HepG2 (cell line): Measurements from ENCODE around the gene FRMD1. TPM values are rescaled to one million over a fixed set of nuclear protein-coding genes. Genes with fewer than 3 reads are reported as not detected.

ENCODE experiments used
- ELF4 ChIP-seq: sonication (generic); formaldehyde crosslinking; IDR thresholded peaks from 2 replicates; pipeline ENCODE4 v1.5.0; 2020; ENCODE audit warnings: missing genetic modification reagents, mild to moderate bottlenecking, moderate library complexity, borderline replicate concordance
- HINFP ChIP-seq: sonication (generic); formaldehyde crosslinking; IDR thresholded peaks from 2 replicates; pipeline ENCODE4 v1.4.0; 2020; ENCODE audit warnings: low read depth, mild to moderate bottlenecking, missing genetic modification reagents
- IKZF1 ChIP-seq: fragments of 450-650 bp; IDR thresholded peaks from 2 replicates; pipeline ENCODE4 v1.7.1; 2016
- XBP1 ChIP-seq: sonication (generic); formaldehyde crosslinking; IDR thresholded peaks from 2 replicates; pipeline ENCODE4 v1.5.0; 2020; ENCODE audit warnings: missing genetic modification reagents
- ZEB1 ChIP-seq: IDR thresholded peaks from 2 replicates; pipeline ENCODE4 v1.6.1; 2012; ENCODE audit warnings: mild to moderate bottlenecking, low read depth, inconsistent platforms; ENCODE audit not compliant: insufficient replicate concordance
- ZFAT ChIP-seq: sonication (generic); formaldehyde crosslinking; conservative IDR thresholded peaks from 2 replicates; pipeline ENCODE4 v1.8.1; 2023; ENCODE audit warnings: missing genetic modification reagents, inconsistent platforms
- ZHX1 ChIP-seq: sonication (generic); formaldehyde crosslinking; IDR thresholded peaks from 2 replicates; pipeline ENCODE4 v1.8.1; 2022; ENCODE audit warnings: low read depth, mild to moderate bottlenecking, missing genetic modification reagents
- ZNF225 ChIP-seq: sonication (generic); formaldehyde crosslinking; IDR thresholded peaks from 2 replicates; pipeline ENCODE4 v1.4.0; 2020; ENCODE audit warnings: mild to moderate bottlenecking, missing genetic modification reagents
- ZNF563 ChIP-seq: sonication (generic); formaldehyde crosslinking; IDR thresholded peaks from 2 replicates; pipeline ENCODE4 v1.8.0; 2022; ENCODE audit warnings: mild to moderate bottlenecking, moderate library complexity, missing genetic modification reagents
- polyA plus RNA-seq, 8 experiments: library from polyadenylated mRNA; depleted of rRNA in 3 of 8; stranded (reverse) in 7 of 8; unstranded in 1 of 8; fragments of >200 nt; fragmentation: Illumina TruSeq in 4 of 8; extraction: Trizol in 4 of 8; gene quantifications; 2 replicates each; pipeline versions ENCODE4 v1.2.1 to v1.2.3, GENCODE V29; 2011 to 2016; ENCODE audit warnings: low read depth in 4 of 8, missing spikeins in 1 of 8, mixed read lengths in 1 of 8; ENCODE audit not compliant: insufficient read depth in 1 of 8
- total RNA-seq, 5 experiments: library from RNA; depleted of rRNA; stranded (reverse); fragments of >200 nt; fragmentation: Illumina TruSeq; extraction: Trizol; gene quantifications; 2 replicates each; pipeline ENCODE4 v1.2.3, GENCODE V29; 2016; ENCODE audit warnings: low read depth in 1 of 5
- TF ChIP-seq, protein P1 (sequence below): sonication (generic); formaldehyde crosslinking; IDR thresholded peaks from 2 replicates; pipeline ENCODE4 v1.5.1; 2020; ENCODE audit warnings: mild to moderate bottlenecking, missing genetic modification reagents, moderate library complexity
- TF ChIP-seq, protein P2 (sequence below), 2 experiments: fragments of 450-650 bp in 1 of 2; sonication (generic) in 1 of 2; formaldehyde crosslinking in 1 of 2; IDR thresholded peaks; 2 replicates each; pipeline versions ENCODE4 v1.6.1 to v1.8.0; 2016 to 2022; ENCODE audit warnings: antibody characterized with exemption in 1 of 2, mild to moderate bottlenecking in 1 of 2, missing genetic modification reagents in 1 of 2

Gene FRMD1
- total and polyA plus RNA-seq, 2 of the 13 experiments (the other 11 are each of a cell fraction or from before 2014, with no cell fraction given): 0.01 TPM; not detected in 1

GRCh38 chr6:168060521-168060931, 18.5 kb downstream of the FRMD1 start (continued):
- TF ChIP-seq ZHX1 (no peak), ZFAT (no peak), ZEB1 (no peak), HINFP (no peak), IKZF1 (no peak), XBP1 (CRISPR knock-in tag) (no peak), ZNF225 (CRISPR knock-in tag) (peak; percentile 69; the same call in 1 of the 2 replicates), ELF4 (CRISPR knock-in tag) (no peak), ZNF563 (no peak)
- TF ChIP-seq, protein P1, sequence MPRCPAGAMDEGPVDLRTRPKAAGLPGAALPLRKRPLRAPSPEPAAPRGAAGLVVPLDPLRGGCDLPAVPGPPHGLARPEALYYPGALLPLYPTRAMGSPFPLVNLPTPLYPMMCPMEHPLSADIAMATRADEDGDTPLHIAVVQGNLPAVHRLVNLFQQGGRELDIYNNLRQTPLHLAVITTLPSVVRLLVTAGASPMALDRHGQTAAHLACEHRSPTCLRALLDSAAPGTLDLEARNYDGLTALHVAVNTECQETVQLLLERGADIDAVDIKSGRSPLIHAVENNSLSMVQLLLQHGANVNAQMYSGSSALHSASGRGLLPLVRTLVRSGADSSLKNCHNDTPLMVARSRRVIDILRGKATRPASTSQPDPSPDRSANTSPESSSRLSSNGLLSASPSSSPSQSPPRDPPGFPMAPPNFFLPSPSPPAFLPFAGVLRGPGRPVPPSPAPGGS (CRISPR knock-in tag): 0 out of 2 replicates have a peak, but pooled peaks have one; percentile 33
- TF ChIP-seq, protein P2, sequence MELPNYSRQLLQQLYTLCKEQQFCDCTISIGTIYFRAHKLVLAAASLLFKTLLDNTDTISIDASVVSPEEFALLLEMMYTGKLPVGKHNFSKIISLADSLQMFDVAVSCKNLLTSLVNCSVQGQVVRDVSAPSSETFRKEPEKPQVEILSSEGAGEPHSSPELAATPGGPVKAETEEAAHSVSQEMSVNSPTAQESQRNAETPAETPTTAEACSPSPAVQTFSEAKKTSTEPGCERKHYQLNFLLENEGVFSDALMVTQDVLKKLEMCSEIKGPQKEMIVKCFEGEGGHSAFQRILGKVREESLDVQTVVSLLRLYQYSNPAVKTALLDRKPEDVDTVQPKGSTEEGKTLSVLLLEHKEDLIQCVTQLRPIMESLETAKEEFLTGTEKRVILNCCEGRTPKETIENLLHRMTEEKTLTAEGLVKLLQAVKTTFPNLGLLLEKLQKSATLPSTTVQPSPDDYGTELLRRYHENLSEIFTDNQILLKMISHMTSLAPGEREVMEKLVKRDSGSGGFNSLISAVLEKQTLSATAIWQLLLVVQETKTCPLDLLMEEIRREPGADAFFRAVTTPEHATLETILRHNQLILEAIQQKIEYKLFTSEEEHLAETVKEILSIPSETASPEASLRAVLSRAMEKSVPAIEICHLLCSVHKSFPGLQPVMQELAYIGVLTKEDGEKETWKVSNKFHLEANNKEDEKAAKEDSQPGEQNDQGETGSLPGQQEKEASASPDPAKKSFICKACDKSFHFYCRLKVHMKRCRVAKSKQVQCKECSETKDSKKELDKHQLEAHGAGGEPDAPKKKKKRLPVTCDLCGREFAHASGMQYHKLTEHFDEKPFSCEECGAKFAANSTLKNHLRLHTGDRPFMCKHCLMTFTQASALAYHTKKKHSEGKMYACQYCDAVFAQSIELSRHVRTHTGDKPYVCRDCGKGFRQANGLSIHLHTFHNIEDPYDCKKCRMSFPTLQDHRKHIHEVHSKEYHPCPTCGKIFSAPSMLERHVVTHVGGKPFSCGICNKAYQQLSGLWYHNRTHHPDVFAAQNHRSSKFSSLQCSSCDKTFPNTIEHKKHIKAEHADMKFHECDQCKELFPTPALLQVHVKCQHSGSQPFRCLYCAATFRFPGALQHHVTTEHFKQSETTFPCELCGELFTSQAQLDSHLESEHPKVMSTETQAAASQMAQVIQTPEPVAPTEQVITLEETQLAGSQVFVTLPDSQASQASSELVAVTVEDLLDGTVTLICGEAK (IDR thresholded peaks at IDR 0.05): no peak
- TF ChIP-seq, protein P2 (CRISPR knock-in tag; IDR thresholded peaks at IDR 0.05): no peak
